HEK293 (cell line): ENCODE results near the gene LRRC7.

Experiments used
- PRDM1 ChIP-seq: fragments of 450-650 bp; formaldehyde crosslinking; IDR thresholded peaks from 2 replicates; pipeline ENCODE4; 2016; ENCODE audit warnings: missing biosample characterization, missing genetic modification characterization
- YY1 ChIP-seq: fragments of 450-650 bp; formaldehyde crosslinking; IDR thresholded peaks from 2 replicates; pipeline ENCODE4 v1.5.1; 2018; ENCODE audit warnings: missing biosample characterization, missing genetic modification characterization
- ZBTB7A ChIP-seq: fragments of 450-650 bp; formaldehyde crosslinking; IDR thresholded peaks from 2 replicates; pipeline ENCODE4 v1.5.1; 2016; ENCODE audit warnings: low read depth, missing biosample characterization, missing genetic modification characterization
- ZNF10 ChIP-seq: fragments of 450-650 bp; formaldehyde crosslinking; IDR thresholded peaks from 2 replicates; pipeline ENCODE4 v1.5.1; 2017; ENCODE audit warnings: missing biosample characterization, missing genetic modification characterization
- ZNF138 ChIP-seq: fragments of 450-650 bp; formaldehyde crosslinking; IDR thresholded peaks from 2 replicates; pipeline ENCODE4 v1.5.1; 2016; ENCODE audit warnings: missing biosample characterization, missing genetic modification characterization, borderline replicate concordance
- ZNF514 ChIP-seq: fragments of 450-650 bp; formaldehyde crosslinking; IDR thresholded peaks from 2 replicates; pipeline ENCODE4 v1.5.1; 2016; ENCODE audit warnings: missing biosample characterization, missing genetic modification characterization
- ZNF777 ChIP-seq: fragments of 450-650 bp; formaldehyde crosslinking; IDR thresholded peaks from 2 replicates; pipeline ENCODE4 v1.5.1; 2017; ENCODE audit warnings: missing biosample characterization, missing genetic modification characterization, borderline replicate concordance
- ZNF785 ChIP-seq: fragments of 450-650 bp; formaldehyde crosslinking; IDR thresholded peaks from 2 replicates; pipeline ENCODE4 v1.5.1; 2016; ENCODE audit warnings: missing biosample characterization, missing genetic modification characterization

- TF ChIP-seq YY1 (tag by site-specific recombination): no peak
- no peak for TF ChIP-seq ZBTB7A (tag by site-specific recombination)
- no peak for TF ChIP-seq ZNF10 (tag by site-specific recombination)
- TF ChIP-seq ZNF785 (tag by site-specific recombination): no peak
- TF ChIP-seq ZNF777 (tag by site-specific recombination): no peak
- no peak for TF ChIP-seq ZNF514
- TF ChIP-seq PRDM1 (tag by site-specific recombination): no peak
- no peak for TF ChIP-seq ZNF138 (tag by site-specific recombination)
These were observed 572.6 kb downstream of the LRRC7 start for GRCh38 chr1:70140343-70140742.
